NCI-H526 treated with DMSO at 0.1 percent for 48 hours (cell line): ENCODE measurements around the gene OR1J1.

Experiments used
- DNase-seq: peaks from one replicate; lab custom pipeline; 2025; lab: John Stamatoyannopoulos, UW

OR1J1 gene, protein sequence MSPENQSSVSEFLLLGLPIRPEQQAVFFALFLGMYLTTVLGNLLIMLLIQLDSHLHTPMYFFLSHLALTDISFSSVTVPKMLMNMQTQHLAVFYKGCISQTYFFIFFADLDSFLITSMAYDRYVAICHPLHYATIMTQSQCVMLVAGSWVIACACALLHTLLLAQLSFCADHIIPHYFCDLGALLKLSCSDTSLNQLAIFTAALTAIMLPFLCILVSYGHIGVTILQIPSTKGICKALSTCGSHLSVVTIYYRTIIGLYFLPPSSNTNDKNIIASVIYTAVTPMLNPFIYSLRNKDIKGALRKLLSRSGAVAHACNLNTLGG

DNA sequence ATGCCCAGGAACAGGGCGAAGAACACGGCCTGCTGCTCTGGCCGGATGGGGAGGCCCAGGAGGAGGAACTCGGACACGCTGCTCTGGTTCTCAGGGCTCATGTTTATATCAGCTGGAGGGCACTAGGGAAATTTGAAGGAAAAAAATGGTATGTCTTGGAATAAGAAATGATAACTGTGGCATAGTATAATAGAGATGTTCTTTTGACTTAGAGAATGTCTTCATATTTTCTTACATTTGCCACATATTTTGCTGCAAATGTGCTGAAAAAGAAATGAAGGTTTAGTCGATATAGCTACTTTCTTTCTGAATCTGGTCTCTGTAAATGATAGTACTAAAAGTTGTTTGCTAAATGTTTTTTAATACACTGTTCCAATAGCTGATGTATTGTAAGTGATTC is at the start of gene OR1J1:
Gene OR1J1 (minus strand): TSS at position 101 of the 400 bp plus-strand sequence. CDS start 0 bp downstream, at position 101.
- DNase-seq = no peak

DNA sequence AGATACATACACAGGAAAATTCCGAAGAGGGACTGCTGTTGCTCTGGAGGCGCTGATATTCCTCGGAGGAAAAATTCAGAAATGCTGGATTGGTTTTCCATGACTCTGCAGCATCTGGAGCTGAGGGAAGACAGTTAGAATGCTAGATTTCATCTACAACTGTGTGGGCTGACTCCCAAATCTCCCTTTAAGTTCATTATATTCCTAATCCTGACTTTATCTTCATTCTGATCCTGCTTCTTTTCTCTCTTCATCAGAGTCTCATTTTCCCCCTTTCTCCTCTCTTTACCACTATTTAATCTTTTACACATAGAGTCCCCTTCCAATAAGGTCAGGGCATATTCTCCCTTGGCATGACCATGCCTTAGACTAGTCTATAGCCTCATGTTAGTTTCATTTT is 49.5 kb upstream of the OR1J1 start, which contains the start of gene OR1N1:
Gene OR1N1 (minus strand): TSS at position 101 of the 400 bp plus-strand sequence. CDS start 0 bp downstream, at position 101.
- no peak for DNase-seq

DNA sequence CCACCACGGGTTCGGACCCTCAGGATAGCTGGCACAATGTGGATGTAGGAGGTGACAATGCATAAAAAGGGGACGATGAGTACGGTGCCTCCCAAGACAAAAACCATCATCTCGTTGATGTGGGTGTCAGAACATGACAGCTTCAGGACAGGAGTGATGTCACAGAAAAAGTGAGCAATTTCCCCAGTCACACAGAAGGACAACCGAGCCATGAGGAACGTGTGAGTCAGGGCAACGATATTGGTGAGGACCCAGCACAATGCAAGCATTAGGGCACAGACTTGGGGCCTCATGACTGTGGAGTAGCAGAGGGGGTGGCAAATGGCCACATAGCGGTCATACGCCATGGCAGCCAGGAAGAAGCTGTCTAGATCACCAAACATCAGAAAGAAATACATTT is 48.9 kb upstream of the OR1J1 start:
- DNase-seq = no peak

DNA sequence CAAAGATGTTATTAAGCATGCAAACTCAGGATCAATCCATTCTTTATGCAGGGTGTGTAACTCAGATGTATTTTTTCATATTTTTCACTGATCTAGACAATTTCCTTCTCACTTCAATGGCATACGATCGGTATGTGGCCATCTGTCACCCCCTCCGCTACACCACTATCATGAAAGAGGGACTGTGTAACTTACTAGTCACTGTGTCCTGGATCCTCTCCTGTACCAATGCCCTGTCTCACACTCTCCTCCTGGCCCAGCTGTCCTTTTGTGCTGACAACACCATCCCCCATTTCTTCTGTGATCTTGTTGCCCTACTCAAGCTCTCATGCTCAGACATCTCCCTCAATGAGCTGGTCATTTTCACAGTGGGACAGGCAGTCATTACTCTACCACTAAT is 41.6 kb upstream of the OR1J1 start:
- no peak for DNase-seq

DNA sequence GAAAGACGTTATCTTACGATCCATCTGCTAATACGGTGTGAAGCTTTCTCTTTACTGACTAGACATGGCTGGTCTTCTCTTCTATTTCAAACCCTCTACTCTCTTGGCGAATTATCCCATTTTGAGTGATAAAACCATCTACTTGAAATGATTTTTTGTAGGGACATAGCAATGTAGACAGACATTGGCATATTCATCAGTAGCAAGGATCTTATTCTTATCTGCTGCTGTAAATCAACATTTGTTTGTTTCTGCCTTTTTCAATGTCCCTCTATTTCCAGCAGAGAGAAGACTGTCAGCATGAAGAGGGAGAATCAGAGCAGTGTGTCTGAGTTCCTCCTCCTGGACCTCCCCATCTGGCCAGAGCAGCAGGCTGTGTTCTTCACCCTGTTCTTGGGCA is 41.1 kb upstream of the OR1J1 start, which contains the start of gene OR1J4:
Gene OR1J4 (plus strand): TSS at position 301 of the 400 bp plus-strand sequence. CDS start 0 bp downstream, at position 301.
- DNase-seq = no peak

DNA sequence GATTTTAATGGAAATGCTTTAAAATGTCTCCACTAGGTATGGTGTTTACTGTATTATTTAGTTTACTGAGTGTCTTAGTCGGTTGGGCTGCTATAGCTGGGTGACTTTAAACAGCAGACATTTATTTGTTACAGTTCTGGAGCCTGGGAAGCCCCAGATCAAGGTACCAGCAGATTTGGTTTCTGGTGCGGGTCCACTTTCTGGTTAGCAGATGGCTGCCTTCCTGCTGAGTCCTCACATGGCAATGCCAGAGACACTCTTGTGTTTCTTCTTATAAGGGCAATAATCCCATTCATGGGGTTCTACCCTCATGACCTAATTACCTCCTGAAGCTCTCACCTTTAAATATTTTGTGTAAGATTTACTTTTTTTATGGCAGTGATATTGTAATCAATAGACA is 40.5 kb upstream of the OR1J1 start:
- no peak for DNase-seq

DNA sequence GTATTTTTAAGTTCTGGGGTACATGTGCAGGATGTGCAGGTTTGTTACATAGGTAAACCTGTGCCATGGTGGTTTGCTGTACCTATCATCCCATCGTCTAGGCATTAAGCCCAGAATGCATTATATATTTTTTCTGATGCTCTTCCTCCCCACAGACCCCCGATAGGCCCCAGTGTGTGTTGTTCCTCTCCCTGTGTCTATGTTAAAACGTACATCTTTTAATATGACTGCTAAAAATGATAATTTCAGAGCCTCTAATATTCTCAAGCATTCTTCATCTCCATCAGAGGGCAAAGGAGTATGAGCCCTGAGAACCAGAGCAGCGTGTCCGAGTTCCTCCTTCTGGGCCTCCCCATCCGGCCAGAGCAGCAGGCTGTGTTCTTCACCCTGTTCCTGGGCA is 32.8 kb upstream of the OR1J1 start, which contains the start of gene OR1J2:
Gene OR1J2 (plus strand): TSS at position 301 of the 400 bp plus-strand sequence. CDS start 0 bp downstream, at position 301.
- no peak for DNase-seq

DNA sequence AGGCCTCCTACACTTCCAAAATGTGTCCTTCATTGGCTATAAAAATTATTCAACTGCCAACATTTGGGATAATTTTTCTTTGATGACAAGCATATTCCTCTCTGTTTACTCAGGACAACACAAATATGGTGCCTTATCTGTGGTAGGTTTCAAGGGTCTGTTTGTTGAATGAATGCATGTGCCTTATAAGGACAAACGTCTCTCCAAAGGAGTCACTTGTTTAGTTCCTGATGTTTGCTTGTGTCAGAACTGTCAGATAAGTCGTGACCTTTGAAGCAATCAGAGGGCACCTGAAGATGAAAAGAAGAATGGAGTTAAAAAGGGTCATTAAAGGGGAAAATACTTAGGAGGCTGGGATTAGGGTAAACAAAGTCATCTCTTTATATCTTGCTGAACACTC is 29.2 kb upstream of the OR1J1 start:
- no peak for DNase-seq

DNA sequence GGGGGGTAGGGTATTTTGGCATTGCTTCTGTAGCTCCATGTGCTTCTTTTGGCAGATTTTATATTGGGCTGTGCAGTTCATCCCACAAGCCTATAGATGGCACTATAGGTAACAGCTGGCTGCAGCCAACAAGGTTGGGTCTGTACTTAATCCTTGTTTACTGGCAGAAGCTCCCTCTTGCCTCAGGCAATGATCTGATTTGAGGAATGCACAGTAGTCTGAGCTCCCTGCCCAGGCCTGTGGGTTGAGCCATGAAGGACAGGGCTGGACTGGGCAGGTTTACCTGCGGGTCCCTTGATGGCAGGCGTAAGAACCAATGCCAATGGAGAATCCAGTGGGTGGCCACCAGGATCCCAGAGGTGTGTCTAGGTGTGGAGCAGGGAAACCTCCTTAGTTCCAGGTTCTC is 21.2 kb upstream of the OR1J1 start:
- DNase-seq = no peak

DNA sequence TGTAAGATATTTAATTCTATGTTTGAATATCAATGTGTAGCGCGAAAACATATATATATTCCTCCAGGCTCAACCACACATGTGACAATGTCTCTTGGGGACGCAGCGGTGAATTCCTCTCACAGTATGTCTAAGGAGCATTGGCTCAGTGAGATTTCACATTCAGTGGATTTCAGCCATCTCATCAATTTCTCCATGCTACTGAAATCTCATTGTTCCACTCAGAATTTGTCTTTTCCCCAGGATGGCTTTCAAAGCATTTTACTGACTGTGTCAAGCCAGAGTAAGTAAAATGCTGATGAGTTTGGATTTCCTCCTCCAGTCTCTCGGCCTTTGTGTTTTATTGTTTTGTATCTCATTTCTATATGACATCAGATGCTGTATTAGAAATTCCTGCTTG is 1.3 kb upstream of the OR1J1 start:
- DNase-seq = no peak

DNA sequence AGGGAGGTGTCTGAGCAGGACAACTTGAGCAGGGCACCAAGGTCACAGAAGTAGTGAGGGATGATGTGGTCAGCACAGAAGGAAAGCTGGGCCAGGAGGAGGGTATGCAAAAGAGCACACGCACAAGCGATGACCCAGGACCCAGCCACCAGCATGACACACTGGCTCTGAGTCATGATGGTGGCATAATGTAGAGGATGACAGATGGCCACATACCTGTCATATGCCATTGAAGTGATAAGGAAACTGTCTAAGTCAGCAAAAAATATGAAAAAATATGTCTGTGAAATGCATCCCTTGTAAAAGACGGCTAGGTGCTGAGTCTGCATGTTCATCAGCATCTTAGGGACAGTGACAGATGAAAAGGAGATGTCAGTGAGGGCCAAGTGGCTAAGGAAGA is 380 bp downstream of the OR1J1 start:
- no peak for DNase-seq

DNA sequence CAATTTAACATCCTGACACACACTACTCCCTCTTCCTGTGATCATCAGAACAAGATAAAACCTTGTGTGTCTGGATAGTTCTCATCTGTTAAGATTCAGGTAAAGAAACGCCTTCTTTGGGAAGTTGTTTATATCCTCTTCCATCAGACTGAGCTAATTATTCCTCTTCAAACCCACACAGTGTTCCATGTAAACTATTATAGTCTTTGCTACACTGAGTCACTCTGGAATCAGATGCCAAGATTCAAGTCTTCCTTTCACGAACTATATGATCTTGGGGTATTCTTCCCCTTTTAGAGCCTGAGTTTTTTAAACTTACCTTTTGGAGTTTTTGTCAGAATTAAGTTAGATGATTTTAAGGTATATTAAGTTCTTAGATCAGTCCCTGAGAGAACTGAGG is 2.0 kb downstream of the OR1J1 start:
- no peak for DNase-seq

DNA sequence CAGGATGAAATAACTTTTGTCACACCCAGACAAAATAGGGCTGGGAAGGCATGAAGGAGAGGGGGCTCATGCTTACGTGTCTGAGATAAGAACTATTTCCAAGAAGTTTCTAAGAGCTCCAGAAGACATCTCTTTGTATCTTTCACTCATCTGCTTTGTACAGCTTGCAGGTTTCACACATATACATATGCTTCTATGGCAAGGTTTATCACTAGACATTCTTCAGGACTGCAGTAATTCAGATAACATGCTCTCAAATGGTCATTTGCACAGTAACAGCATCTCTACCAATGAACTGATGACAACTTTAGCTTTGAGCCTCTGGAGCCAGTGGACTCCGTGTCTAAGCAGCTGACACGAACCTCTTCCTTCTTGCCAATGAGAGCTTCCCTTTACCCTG is 3.2 kb downstream of the OR1J1 start:
- DNase-seq = no peak

DNA sequence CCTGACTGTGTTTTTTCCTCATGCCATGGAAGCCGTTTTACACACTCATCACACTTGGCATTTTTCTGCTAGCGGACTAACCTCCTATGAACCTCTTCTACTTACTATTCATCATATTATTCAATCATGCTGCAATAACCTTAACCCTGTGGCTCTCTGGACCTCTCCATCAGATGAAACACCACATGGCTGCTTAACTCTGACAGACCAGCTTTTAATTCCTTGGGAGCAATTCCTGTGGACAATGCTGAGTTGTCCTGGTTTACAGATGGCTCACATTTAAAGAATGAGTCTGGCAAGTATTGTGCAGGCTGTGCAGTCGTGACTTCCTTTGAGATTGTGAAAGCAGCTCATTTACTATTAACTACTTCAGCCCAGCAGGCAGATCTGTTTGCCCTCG is 9.0 kb downstream of the OR1J1 start:
- DNase-seq = no peak

DNA sequence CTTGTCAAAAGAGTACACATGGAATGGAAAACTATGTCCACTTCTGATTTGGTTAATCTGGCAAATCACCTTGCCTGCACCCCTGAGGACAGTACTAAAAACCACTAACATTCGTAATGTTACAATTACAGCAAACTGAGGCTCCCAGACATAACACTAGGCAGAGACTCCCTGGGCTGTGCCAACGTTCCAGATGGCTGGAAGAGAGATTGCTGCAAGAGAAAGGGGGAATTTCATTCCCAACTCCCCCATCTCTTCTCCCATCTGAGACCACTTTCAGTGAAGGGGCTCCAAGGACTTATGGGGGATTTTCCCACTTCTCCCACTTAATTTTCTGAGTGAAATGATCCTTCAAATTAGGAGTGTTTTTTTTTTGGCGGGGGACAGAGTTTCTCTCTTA is 11.3 kb downstream of the OR1J1 start:
- no peak for DNase-seq

DNA sequence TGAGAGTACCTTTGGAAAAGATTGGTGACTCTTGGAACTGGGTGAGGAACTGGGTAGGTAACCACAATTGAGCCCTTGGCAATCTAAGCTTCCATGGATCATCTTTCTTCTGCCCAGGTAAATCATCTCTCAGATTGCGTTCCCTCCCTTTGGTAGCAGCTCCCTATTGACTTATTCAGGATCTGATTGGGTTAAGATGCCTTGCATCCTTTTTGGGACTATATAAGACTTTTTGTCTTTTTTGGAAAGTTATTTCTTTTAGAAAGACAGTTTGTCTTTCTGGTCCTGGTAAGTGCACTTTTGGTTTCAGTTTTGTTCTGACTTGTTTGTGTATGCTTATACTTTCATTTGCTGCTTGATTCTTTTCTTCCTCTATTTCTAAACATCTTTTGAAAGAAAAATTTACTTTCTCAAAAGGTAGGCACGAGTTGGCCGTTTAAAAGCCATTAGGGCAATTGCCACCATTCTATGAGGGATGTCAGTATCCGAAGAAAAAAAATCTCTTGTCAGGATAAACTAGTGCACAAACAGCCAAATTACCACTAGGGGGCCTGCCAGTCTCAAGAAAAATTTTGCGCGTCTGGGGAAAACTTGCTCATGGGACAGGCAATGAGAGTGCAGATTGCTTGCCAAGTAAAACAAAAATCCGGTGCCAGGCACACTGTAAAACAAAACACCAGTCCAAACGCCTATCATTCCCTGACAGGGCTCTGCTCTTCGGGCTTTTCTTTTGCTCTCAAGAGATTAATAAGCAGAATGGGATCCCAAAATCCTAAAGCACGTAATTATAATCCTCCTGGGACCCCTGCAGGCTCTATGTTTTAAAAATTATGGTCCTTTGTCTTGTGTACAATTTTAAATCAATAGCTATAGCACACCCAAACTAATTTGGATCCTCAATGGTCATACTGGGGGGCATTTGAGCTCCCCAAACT is 12.8 kb downstream of the OR1J1 start:
- peak; percentile 39 for DNase-seq

DNA sequence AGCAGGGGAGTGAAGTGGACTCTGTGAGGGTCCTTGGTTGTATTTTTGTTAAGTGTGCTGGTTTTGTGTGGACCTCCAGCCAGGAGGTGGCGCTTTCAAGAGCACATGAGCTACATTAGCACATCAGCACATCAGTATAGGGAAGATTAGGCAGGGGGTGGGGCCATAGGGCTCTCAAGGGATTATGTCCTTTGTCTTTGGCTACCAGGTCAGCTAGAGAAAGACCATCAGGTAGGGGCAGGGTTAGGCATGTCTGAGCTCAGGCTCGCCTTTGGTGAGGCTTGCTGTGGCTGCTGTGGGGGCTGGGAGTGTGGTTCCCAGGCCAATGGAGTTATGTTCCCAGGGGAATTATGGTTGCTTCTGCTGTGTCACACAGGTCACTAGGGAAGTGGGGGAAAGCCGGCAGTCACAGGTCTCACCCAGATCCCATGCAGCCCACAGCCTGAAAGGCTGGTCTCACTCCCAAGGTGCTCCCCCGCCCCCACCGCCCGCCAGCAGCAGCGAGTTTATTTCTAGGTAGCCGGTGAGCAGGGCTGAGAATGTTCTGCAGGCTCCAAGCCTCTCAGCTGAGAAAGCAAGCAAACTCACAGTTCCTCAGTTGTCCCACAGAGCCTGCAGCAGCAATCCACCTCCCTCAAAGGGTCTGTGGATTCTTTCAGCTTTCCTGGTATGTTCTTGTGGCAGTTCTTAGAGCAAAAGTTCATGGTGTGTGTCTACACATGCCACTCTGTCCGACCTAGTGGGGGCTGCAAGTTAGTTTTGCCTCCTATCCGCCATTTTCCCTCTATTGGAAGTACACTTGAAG is 13.7 kb downstream of the OR1J1 start:
- peak; percentile 3 for DNase-seq

DNA sequence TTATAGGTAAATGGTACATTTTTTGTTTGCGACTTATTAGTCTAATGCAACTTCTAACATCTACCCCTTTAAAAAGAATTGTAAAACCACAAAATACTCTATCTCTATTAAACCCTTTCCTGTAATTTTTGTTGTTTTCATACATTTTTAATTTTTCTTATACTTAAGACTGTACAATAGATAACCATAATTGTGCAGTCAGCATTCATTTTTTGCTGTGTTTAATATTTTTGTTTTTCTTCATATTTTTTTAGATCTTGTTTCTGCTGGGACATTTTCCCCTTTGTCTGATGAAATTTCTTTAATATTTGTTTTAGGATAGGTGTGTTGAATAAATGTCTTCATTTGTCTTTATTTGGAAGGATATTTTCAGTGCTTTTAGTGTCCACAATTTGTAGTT is 19.9 kb downstream of the OR1J1 start:
- no peak for DNase-seq

DNA sequence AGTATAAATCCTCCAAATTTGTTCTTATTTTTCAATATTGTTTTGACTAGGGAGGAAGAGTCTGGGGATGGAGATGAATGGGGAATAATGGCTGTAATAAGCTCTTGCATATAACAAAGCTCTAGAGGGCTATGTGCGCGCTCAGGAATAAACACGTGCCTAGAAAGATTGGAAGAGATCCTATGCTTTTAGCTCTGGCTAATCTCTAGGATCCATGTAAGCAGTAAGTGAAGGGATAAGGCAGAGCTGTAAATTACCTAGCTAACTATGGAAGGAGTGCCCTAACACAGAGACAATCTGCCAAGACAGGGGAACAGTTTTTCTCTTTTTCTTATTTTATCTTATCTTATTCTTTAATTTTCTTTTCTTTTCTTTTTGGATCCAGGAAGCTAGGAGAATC is 21.6 kb downstream of the OR1J1 start:
- no peak for DNase-seq

DNA sequence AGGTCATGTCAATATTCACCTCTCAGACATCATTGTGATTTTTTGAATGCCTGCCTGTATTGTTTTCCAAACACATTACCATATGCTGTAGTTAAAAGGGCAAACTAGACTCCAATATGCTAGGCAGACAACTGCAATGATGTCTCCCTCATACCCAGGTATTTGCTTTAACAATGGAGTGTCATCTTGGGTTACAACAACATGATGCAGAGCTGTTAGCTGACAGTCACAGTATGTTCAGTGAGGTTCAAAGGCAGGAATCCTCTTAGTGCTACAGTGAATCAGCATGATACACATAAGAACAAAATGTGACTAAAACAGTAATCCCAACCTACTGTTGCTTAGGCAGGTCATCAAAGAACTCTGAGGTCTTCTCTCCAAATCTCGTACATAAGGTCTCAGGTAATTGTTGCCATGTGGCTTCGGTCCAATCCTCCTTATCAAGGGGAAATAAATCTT is 24.0 kb downstream of the OR1J1 start:
- no peak for DNase-seq

DNA sequence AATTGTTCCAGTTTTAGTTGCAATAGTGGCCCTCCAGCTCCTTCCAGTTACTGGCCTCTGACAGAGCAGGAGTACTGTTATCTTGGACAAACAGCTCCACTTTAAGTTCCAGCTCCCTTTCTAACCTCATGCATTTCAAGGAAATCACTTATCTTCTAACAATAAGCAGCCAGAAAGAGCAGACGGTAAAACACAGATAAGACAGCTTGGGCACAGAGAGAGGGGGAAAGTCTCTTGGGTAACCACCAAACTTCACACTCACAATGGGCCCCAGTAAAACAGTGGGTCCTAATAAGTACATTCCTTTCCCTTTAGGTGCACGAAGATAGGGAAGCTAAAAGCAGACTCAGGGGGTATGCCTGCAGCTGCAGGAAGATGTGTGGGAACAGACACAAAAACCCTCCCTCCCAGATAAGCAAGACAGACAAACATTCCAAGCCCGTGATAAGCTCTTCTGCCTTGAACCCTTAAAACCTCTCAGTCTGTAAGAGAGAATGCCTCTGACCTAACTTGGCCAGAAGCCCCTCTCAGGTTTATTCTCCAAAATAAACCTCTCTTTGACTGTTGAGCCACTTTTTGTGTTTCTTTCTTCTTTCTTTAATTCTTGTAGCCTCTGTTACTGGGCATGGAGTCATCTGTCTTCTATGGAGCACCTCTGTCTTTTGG is 30.8 kb downstream of the OR1J1 start:
- DNase-seq = no peak
